Endothelial cell of umbilical vein (primary cell): ENCODE data around the gene RIPOR3. TPM values are rescaled to one million over a fixed set of nuclear protein-coding genes. Genes with fewer than 3 reads are reported as not detected.

ENCODE experiments used
- BruUV-seq: library from RNA; stranded (reverse); fragments of 400-500 nt; replicated peaks from 2 replicates; lab custom pipeline; 2021; lab: Mats Ljungman, UMichigan
- CTCF ChIA-PET: fragments of 300-600, 350-600 bp; sonication (Branson Sonifier 250); formaldehyde crosslinking; loops from one replicate; lab custom pipeline; 2021; ENCODE audit warnings: antibody characterized with exemption, inconsistent platforms; lab: Charles Lee
- POLR2A ChIA-PET: fragments of 300-600, 350-600 bp; sonication (Branson Sonifier 250); formaldehyde crosslinking; loops from one replicate; lab custom pipeline; 2021; ENCODE audit warnings: antibody characterized with exemption, inconsistent platforms; lab: Charles Lee
- DNase-seq: peaks from one replicate; pipeline ENCODE4 v3.0.0-alpha.2; 2011; ENCODE audit warnings: low read depth, low spot score
- FAIRE-seq: peaks from 2 replicates; lab custom pipeline; 2011; peaks lifted over from hg19 to GRCh38; lab: Jason Lieb, UNC
- H2AFZ ChIP-seq: 2 replicates; pipeline ENCODE4 v1.6.0; 2012; ENCODE audit warnings: low read depth, low read length, control low read depth, inconsistent platforms
- H3K27ac ChIP-seq: 2 replicates; pipeline ENCODE4 v1.5.1; 2011; ENCODE audit warnings: low read depth, mild to moderate bottlenecking, control low read depth, low read length, moderate library complexity; ENCODE audit not compliant: insufficient read depth
- H3K27me3 ChIP-seq, 2 experiments: 2 replicates each; pipeline versions ENCODE4 v1.6.0 to v1.6.1; 2011; ENCODE audit warnings: low read length in 2 of 2, mixed read lengths in 1 of 2; ENCODE audit not compliant: control insufficient read depth in 2 of 2, insufficient read depth in 2 of 2
- H3K36me3 ChIP-seq, 2 experiments: 2 replicates in 1 of 2; 3 replicates in 1 of 2; pipeline ENCODE4 v1.5.1; 2011; ENCODE audit warnings: low read length in 2 of 2, mild to moderate bottlenecking in 1 of 2, moderate library complexity in 1 of 2; ENCODE audit not compliant: control insufficient read depth in 2 of 2, insufficient read depth in 2 of 2; ENCODE audit errors: extremely low read depth in 1 of 2
- H3K4me1 ChIP-seq: 3 replicates; pipeline ENCODE4 v1.5.1; 2011; ENCODE audit warnings: mild to moderate bottlenecking, low read length; ENCODE audit not compliant: control insufficient read depth, insufficient read depth; ENCODE audit errors: extremely low read depth
- H3K4me2 ChIP-seq: 2 replicates; pipeline ENCODE4 v1.6.1; 2011; ENCODE audit warnings: low read length, control low read depth, mixed read lengths; ENCODE audit not compliant: insufficient read depth
- H3K4me3 ChIP-seq, 3 experiments: fragments of 200-600 bp in 1 of 3; sonication (generic), shearing (Covaris generic) in 1 of 3; replicated peaks in 1 of 3; 2 replicates each; pipeline ENCODE4 v1.5.1; 2011 to 2016; ENCODE audit warnings: control low read depth in 3 of 3, low read length in 3 of 3, mild to moderate bottlenecking in 2 of 3, inconsistent platforms in 1 of 3, low read depth in 1 of 3, moderate library complexity in 1 of 3; ENCODE audit not compliant: insufficient read depth in 1 of 3
- H3K79me2 ChIP-seq: 2 replicates; pipeline ENCODE4 v1.6.0; 2012; ENCODE audit warnings: low read length, inconsistent platforms; ENCODE audit not compliant: control insufficient read depth, insufficient read depth
- H3K9ac ChIP-seq: replicated peaks from 2 replicates; pipeline ENCODE3; 2011; ENCODE audit warnings: low read length, control low read depth; ENCODE audit not compliant: insufficient read depth; ENCODE audit errors: extremely low read depth
- H3K9me1 ChIP-seq: replicated peaks from 3 replicates; pipeline ENCODE4 v1.6.0; 2011; ENCODE audit warnings: mild to moderate bottlenecking, low read length; ENCODE audit not compliant: control insufficient read depth, insufficient read depth; ENCODE audit errors: extremely low read depth
- H3K9me3 ChIP-seq: replicated peaks from 2 replicates; pipeline ENCODE4 v1.5.1; 2012; ENCODE audit warnings: low read length, inconsistent platforms; ENCODE audit not compliant: control insufficient read depth, insufficient read depth
- H4K20me1 ChIP-seq: replicated peaks from 2 replicates; pipeline ENCODE3; 2011; ENCODE audit warnings: mild to moderate bottlenecking, low read length; ENCODE audit not compliant: control insufficient read depth, insufficient read depth; ENCODE audit errors: extremely low read depth
- CTCF ChIP-seq, 2 donors: IDR thresholded peaks; 1 replicate in 1 of 2; 2 replicates in 1 of 2; pipeline ENCODE4 v1.5.1; 2011; ENCODE audit warnings: low read length in 2 of 2, mild to moderate bottlenecking in 2 of 2, moderate library complexity in 2 of 2, control low read depth in 1 of 2, inconsistent platforms in 1 of 2, low read depth in 1 of 2; ENCODE audit not compliant: insufficient read depth in 1 of 2; ENCODE audit errors: extremely low read depth in 1 of 2
- EZH2 ChIP-seq: IDR thresholded peaks from 2 replicates; pipeline ENCODE4 v1.6.1; 2012; ENCODE audit warnings: borderline replicate concordance, low read depth, mild to moderate bottlenecking, moderate library complexity, low read length, inconsistent platforms; ENCODE audit not compliant: severe bottlenecking
- FOS ChIP-seq: IDR thresholded peaks from 2 replicates; pipeline ENCODE4 v1.6.1; 2011; ENCODE audit warnings: mild to moderate bottlenecking, low read length, moderate library complexity, borderline replicate concordance; ENCODE audit not compliant: insufficient read depth
- GATA2 ChIP-seq: IDR thresholded peaks from 2 replicates; pipeline ENCODE4 v1.7.0; 2011; ENCODE audit warnings: low read depth, mild to moderate bottlenecking, moderate library complexity, mixed read lengths, low read length; ENCODE audit not compliant: insufficient read length, insufficient read depth
- JUN ChIP-seq: IDR thresholded peaks from 2 replicates; pipeline ENCODE4 v1.6.1; 2011; ENCODE audit warnings: borderline replicate concordance, low read depth; ENCODE audit not compliant: insufficient read length, insufficient read depth
- MAX ChIP-seq: IDR thresholded peaks from 2 replicates; pipeline ENCODE4 v1.6.1; 2011; ENCODE audit not compliant: insufficient read depth, insufficient read length
- MYC ChIP-seq: IDR thresholded peaks from one replicate; pipeline ENCODE4 v1.6.1; 2011; ENCODE audit warnings: mild to moderate bottlenecking, low read depth, low read length
- POLR2A ChIP-seq: IDR thresholded peaks from 2 replicates; pipeline ENCODE4 v1.6.1; 2012; ENCODE audit warnings: low read depth, mild to moderate bottlenecking, control low read depth, low read length
- POLR2AphosphoS5 ChIP-seq: IDR thresholded peaks from 2 replicates; pipeline ENCODE4 v1.6.1; 2012; ENCODE audit warnings: low read depth, mild to moderate bottlenecking, control low read depth, low read length, moderate library complexity; ENCODE audit not compliant: insufficient read depth
- dilution Hi-C: fragments of 300-500 bp; cut with MboI; formaldehyde crosslinking; loops from one replicate; pipeline ENCODE4 v1.15.0; 2019; ENCODE audit warnings: low sequenced_read_pairs; ENCODE audit not compliant: extremely low pct_ligation_motif_present
- intact Hi-C: fragments of 100-400 bp; cut with micrococcal nuclease; formaldehyde crosslinking; loops from one replicate; pipeline ENCODE4 v1.10.0; 2022
- polyA plus RNA-seq, 4 experiments: library from polyadenylated mRNA; depleted of rRNA in 3 of 4; stranded (reverse) in 3 of 4; unstranded in 1 of 4; fragments of >200 nt; gene quantifications; 2 replicates each; pipeline versions ENCODE4 v1.2.1 to v1.2.3, GENCODE V29; 2011 to 2012; ENCODE audit warnings: missing spikeins in 1 of 4
- total RNA-seq: library from RNA; stranded (reverse); gene quantifications from 2 replicates; pipeline ENCODE4 v1.2.3, GENCODE V29; 2021

Gene RIPOR3
- total and polyA plus RNA-seq, 2 donors (not counting 3 experiments of a cell fraction or from before 2014, with no cell fraction given): not detected

- BruUV-seq: no TSS peak
- no peaks in the 10 kb centered on the region for H3K27me3 ChIP-seq
- no peaks in the 10 kb centered on the region for H3K9me3 ChIP-seq
- no peaks in the 10 kb centered on the region for H3K4me1 ChIP-seq
- DNase-seq (no peak), FAIRE-seq (no peak)
- no peaks in the 10 kb centered on the region for H3K36me3 ChIP-seq
- TF ChIP-seq EZH2 (no peak), FOS (no peak), MYC (no peak), JUN (no peak), CTCF (IDR thresholded peaks at IDR 0.05; ENCODE audit: extremely low read depth in 1 of 2, insufficient read depth in 1 of 2, low read depth in 1 of 2, low read length in 2 of 2) (no peak), MAX (no peak), POLR2A (no peak), POLR2AphosphoS5 (no peak), GATA2 (no peak)
- H2AFZ ChIP-seq: no peak overlapping the region
- dilution Hi-C loops (no loop called here), intact Hi-C loops (no loop called here)
- no peak overlapping the region for H3K4me2 ChIP-seq
- no peak overlapping the region for H3K9ac ChIP-seq
- POLR2A ChIA-PET: interaction anchor here (0.6 kb wide), 1 partner anchor 90 kb away, joined by 7 read pairs; no protein-coding TSS in a partner anchor
- H3K27ac ChIP-seq: no peak overlapping the region
- H3K4me3 ChIP-seq: no peak overlapping the region
- H3K79me2 ChIP-seq: no peaks in the 10 kb centered on the region
- no peaks in the 10 kb centered on the region for H3K9me1 ChIP-seq
- no peaks in the 10 kb centered on the region for H4K20me1 ChIP-seq
- CTCF ChIA-PET: interaction anchor here (1.3 to 10.2 kb wide), 2 partner anchors 10 to 117 kb away, joined by 4 to 181 read pairs; no protein-coding TSS in a partner anchor
Measured at GRCh38 chr20:50630578-50631263, 60.6 kb downstream of the RIPOR3 start.
